Measurements from ENCODE around the gene HAUS1.

HAUS1 gene

GRCh38 chr18:46104128-46104911 lies at the start of gene HAUS1:
Gene HAUS1 (plus strand): TSS chr18:46104385. CDS start chr18:46104412, 27 bp downstream.
- H3K9me3 ChIP-seq (ENCODE audit: low read length) = no peaks in the 10 kb centered on the region
- H3K4me3 ChIP-seq (ENCODE audit: low read depth in 1 of 2, low read length in 2 of 2) = peak within 1 kb of the TSS; percentile 51 to 80
- H3K9ac ChIP-seq (ENCODE audit: low read length) = peak within 1 kb of the TSS; percentile 44
- no peaks in the 10 kb centered on the region for H3K4me1 ChIP-seq (ENCODE audit: insufficient read depth, low read length)
- H3K36me3 ChIP-seq (ENCODE audit: insufficient read depth, low read length) = peaks cover 3% of the 10 kb centered on the region
- H3K27ac ChIP-seq (ENCODE audit: low read depth, low read length) = peak within 1 kb of the TSS; percentile 52
- H3K27me3 ChIP-seq (ENCODE audit: control insufficient read depth in 1 of 2, insufficient read depth in 2 of 2, low read length in 2 of 2) = no peaks in the 10 kb centered on the region

GRCh38 chr18:46054956-46055837 lies 49.0 kb upstream of the HAUS1 start:
- no peaks in the 10 kb centered on the region for H3K27me3 ChIP-seq (ENCODE audit: control insufficient read depth in 1 of 2, insufficient read depth in 2 of 2, low read length in 2 of 2)
- no peaks in the 10 kb centered on the region for H3K9me3 ChIP-seq (ENCODE audit: low read length)
- no peak overlapping the region for H3K9ac ChIP-seq (ENCODE audit: low read length)
- H3K36me3 ChIP-seq (ENCODE audit: insufficient read depth, low read length) = no peaks in the 10 kb centered on the region
- H3K4me3 ChIP-seq (ENCODE audit: low read depth in 1 of 2, low read length in 2 of 2) = no peak overlapping the region
- no peaks in the 10 kb centered on the region for H3K4me1 ChIP-seq (ENCODE audit: insufficient read depth, low read length)
- no peak overlapping the region for H3K27ac ChIP-seq (ENCODE audit: low read depth, low read length)

DNA sequence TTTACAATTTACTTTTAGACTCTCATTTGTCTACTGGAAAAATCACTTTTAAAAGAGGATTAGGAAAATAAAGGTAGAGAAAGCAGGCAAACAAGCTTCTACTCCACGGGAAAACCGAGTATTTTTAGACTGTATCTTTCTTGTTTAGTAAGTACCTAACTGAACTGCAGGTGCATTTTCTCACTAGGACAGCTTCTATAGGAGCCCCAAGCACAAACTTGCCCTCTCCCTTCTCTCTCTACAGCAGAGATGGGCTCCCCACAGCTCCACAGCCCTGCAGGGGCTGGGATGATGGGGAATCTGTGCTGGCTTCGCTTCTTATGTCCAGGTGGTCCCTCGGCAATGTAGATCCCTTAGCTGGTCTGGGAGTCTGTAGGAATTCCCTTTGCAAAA lies 48.4 kb upstream of the HAUS1 start:
- no peak overlapping the region for H3K9ac ChIP-seq (ENCODE audit: low read length)
- H3K27ac ChIP-seq (ENCODE audit: low read depth, low read length) = no peak overlapping the region
- no peaks in the 10 kb centered on the region for H3K27me3 ChIP-seq (ENCODE audit: control insufficient read depth in 1 of 2, insufficient read depth in 2 of 2, low read length in 2 of 2)
- no peaks in the 10 kb centered on the region for H3K9me3 ChIP-seq (ENCODE audit: low read length)
- H3K4me3 ChIP-seq (ENCODE audit: low read depth in 1 of 2, low read length in 2 of 2) = no peak overlapping the region
- no peaks in the 10 kb centered on the region for H3K36me3 ChIP-seq (ENCODE audit: insufficient read depth, low read length)
- H3K4me1 ChIP-seq (ENCODE audit: insufficient read depth, low read length) = no peaks in the 10 kb centered on the region

DNA sequence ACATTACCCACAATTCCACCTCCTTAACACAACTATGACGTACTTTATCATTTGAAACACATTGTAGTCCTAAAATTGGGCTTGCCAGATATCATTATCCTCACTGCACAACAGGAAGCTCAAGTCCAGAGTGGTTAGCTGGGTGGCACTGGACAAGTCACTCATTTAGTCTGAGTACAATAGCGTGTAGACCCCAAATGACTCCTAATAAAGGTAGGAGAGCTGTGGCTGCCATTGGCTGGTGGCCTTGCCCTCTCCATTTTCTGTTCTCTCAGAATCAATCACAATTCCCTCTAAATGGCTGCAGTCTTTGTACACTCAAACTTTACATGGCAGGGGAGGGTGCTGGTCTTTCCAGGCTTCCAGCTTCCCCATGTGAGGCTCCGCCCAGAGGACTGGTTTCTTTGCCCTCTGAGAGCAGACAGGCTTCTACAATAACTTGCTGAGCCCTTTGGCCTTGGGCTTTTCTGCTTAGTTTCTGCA lies 43.8 kb upstream of the HAUS1 start:
- Histone ChIP-seq H3K9me3 (ENCODE audit: low read length) (no peaks in the 10 kb centered on the region), H3K4me3 (ENCODE audit: low read depth in 1 of 2, low read length in 2 of 2) (no peak overlapping the region), H3K4me1 (ENCODE audit: insufficient read depth, low read length) (no peaks in the 10 kb centered on the region), H3K27ac (ENCODE audit: low read depth, low read length) (no peak overlapping the region), H3K27me3 (ENCODE audit: control insufficient read depth in 1 of 2, insufficient read depth in 2 of 2, low read length in 2 of 2) (no peaks in the 10 kb centered on the region), H3K36me3 (ENCODE audit: insufficient read depth, low read length) (no peaks in the 10 kb centered on the region), H3K9ac (ENCODE audit: low read length) (no peak overlapping the region)

- Histone ChIP-seq H3K4me1 (ENCODE audit: insufficient read depth, low read length) (no peaks in the 10 kb centered on the region), H3K27me3 (ENCODE audit: control insufficient read depth in 1 of 2, insufficient read depth in 2 of 2, low read length in 2 of 2) (no peaks in the 10 kb centered on the region), H3K9me3 (ENCODE audit: low read length) (no peaks in the 10 kb centered on the region), H3K4me3 (ENCODE audit: low read depth in 1 of 2, low read length in 2 of 2) (no peak overlapping the region), H3K9ac (ENCODE audit: low read length) (no peak overlapping the region), H3K27ac (ENCODE audit: low read depth, low read length) (no peak overlapping the region), H3K36me3 (ENCODE audit: insufficient read depth, low read length) (no peaks in the 10 kb centered on the region)
Observed at GRCh38 chr18:46061387-46061786, 42.8 kb upstream of the HAUS1 start.

- Histone ChIP-seq H3K9ac (ENCODE audit: low read length) (no peak overlapping the region), H3K27me3 (ENCODE audit: control insufficient read depth in 1 of 2, insufficient read depth in 2 of 2, low read length in 2 of 2) (no peaks in the 10 kb centered on the region), H3K4me1 (ENCODE audit: insufficient read depth, low read length) (no peaks in the 10 kb centered on the region), H3K27ac (ENCODE audit: low read depth, low read length) (no peak overlapping the region), H3K4me3 (ENCODE audit: low read depth in 1 of 2, low read length in 2 of 2) (no peak overlapping the region), H3K9me3 (ENCODE audit: low read length) (no peaks in the 10 kb centered on the region), H3K36me3 (ENCODE audit: insufficient read depth, low read length) (no peaks in the 10 kb centered on the region)
Observed at GRCh38 chr18:46061796-46062195, 42.4 kb upstream of the HAUS1 start.

DNA sequence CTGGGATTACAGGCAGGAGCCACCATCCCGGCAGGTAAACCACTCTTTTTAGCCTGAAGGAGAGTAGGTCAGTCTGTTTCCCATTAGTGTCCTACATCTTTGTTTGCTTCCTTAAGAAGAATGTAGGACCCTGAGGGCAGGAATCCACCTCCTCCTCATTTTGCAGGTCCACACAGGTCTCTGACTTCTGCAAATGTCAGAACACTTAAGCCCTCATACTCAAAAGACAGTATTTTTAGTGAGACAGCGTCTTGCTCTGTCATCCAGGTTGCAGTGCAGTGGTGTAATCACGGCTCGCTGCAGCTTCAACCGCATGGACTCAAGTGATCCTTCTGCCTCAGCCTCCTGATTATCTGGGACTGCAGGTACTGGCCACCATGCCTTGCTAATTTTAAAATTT lies 41.4 kb upstream of the HAUS1 start:
- H3K27me3 ChIP-seq (ENCODE audit: control insufficient read depth in 1 of 2, insufficient read depth in 2 of 2, low read length in 2 of 2) = no peaks in the 10 kb centered on the region
- H3K9ac ChIP-seq (ENCODE audit: low read length) = no peak overlapping the region
- H3K27ac ChIP-seq (ENCODE audit: low read depth, low read length) = no peak overlapping the region
- no peaks in the 10 kb centered on the region for H3K9me3 ChIP-seq (ENCODE audit: low read length)
- no peaks in the 10 kb centered on the region for H3K36me3 ChIP-seq (ENCODE audit: insufficient read depth, low read length)
- H3K4me3 ChIP-seq (ENCODE audit: low read depth in 1 of 2, low read length in 2 of 2) = no peak overlapping the region
- no peaks in the 10 kb centered on the region for H3K4me1 ChIP-seq (ENCODE audit: insufficient read depth, low read length)

GRCh38 chr18:46067438-46068007 lies 36.7 kb upstream of the HAUS1 start:
- Histone ChIP-seq H3K4me1 (ENCODE audit: insufficient read depth, low read length) (peaks cover 10% of the 10 kb centered on the region), H3K4me3 (ENCODE audit: low read depth in 1 of 2, low read length in 2 of 2) (no peak overlapping the region), H3K9me3 (ENCODE audit: low read length) (no peaks in the 10 kb centered on the region), H3K36me3 (ENCODE audit: insufficient read depth, low read length) (no peaks in the 10 kb centered on the region), H3K27ac (ENCODE audit: low read depth, low read length) (no peak overlapping the region), H3K27me3 (ENCODE audit: control insufficient read depth in 1 of 2, insufficient read depth in 2 of 2, low read length in 2 of 2) (no peaks in the 10 kb centered on the region), H3K9ac (ENCODE audit: low read length) (no peak overlapping the region)

DNA sequence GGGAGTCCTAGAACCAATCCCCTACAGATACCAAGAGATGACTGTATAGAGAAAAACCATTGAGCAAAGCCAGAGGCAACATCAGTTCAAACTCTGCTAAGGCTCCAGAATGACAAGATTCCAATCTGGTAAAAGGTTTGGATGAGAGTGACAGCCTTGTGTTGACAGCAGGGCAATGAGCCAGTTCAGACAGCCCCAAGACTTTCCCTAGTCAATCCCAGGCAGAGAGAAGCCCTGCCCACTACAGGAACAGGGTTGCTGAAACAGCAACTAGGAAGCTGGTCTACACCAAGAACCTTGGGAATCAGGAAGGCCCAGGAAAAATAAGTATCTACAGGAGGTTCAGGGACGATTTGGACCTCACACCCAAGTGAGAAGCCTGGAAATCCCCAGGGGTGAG lies 35.4 kb upstream of the HAUS1 start:
- peaks cover 20% of the 10 kb centered on the region for H3K4me1 ChIP-seq (ENCODE audit: insufficient read depth, low read length)
- H3K27me3 ChIP-seq (ENCODE audit: control insufficient read depth in 1 of 2, insufficient read depth in 2 of 2, low read length in 2 of 2) = no peaks in the 10 kb centered on the region
- no peaks in the 10 kb centered on the region for H3K9me3 ChIP-seq (ENCODE audit: low read length)
- no peak overlapping the region for H3K9ac ChIP-seq (ENCODE audit: low read length)
- no peak overlapping the region for H3K4me3 ChIP-seq (ENCODE audit: low read depth in 1 of 2, low read length in 2 of 2)
- H3K36me3 ChIP-seq (ENCODE audit: insufficient read depth, low read length) = no peaks in the 10 kb centered on the region
- H3K27ac ChIP-seq (ENCODE audit: low read depth, low read length) = no peak overlapping the region

- peaks cover 20% of the 10 kb centered on the region for H3K4me1 ChIP-seq (ENCODE audit: insufficient read depth, low read length)
- H3K9me3 ChIP-seq (ENCODE audit: low read length) = no peaks in the 10 kb centered on the region
- H3K4me3 ChIP-seq (ENCODE audit: low read depth in 1 of 2, low read length in 2 of 2) = no peak overlapping the region
- H3K36me3 ChIP-seq (ENCODE audit: insufficient read depth, low read length) = no peaks in the 10 kb centered on the region
- H3K27ac ChIP-seq (ENCODE audit: low read depth, low read length) = no peak overlapping the region
- H3K9ac ChIP-seq (ENCODE audit: low read length) = no peak overlapping the region
- H3K27me3 ChIP-seq (ENCODE audit: control insufficient read depth in 1 of 2, insufficient read depth in 2 of 2, low read length in 2 of 2) = no peaks in the 10 kb centered on the region
Observed at GRCh38 chr18:46069524-46069923, 34.7 kb upstream of the HAUS1 start.

- no peaks in the 10 kb centered on the region for H3K9me3 ChIP-seq (ENCODE audit: low read length)
- no peak overlapping the region for H3K4me3 ChIP-seq (ENCODE audit: low read depth in 1 of 2, low read length in 2 of 2)
- no peak overlapping the region for H3K9ac ChIP-seq (ENCODE audit: low read length)
- no peak overlapping the region for H3K27ac ChIP-seq (ENCODE audit: low read depth, low read length)
- no peaks in the 10 kb centered on the region for H3K36me3 ChIP-seq (ENCODE audit: insufficient read depth, low read length)
- no peaks in the 10 kb centered on the region for H3K27me3 ChIP-seq (ENCODE audit: control insufficient read depth in 1 of 2, insufficient read depth in 2 of 2, low read length in 2 of 2)
- H3K4me1 ChIP-seq (ENCODE audit: insufficient read depth, low read length) = peaks cover 20% of the 10 kb centered on the region
Observed at GRCh38 chr18:46070232-46070631, 34.0 kb upstream of the HAUS1 start.

Data from muscle layer of colon (tissue), 2 donors.